ENCODE measurements around the gene CYP26B1.

Gene CYP26B1

DNA sequence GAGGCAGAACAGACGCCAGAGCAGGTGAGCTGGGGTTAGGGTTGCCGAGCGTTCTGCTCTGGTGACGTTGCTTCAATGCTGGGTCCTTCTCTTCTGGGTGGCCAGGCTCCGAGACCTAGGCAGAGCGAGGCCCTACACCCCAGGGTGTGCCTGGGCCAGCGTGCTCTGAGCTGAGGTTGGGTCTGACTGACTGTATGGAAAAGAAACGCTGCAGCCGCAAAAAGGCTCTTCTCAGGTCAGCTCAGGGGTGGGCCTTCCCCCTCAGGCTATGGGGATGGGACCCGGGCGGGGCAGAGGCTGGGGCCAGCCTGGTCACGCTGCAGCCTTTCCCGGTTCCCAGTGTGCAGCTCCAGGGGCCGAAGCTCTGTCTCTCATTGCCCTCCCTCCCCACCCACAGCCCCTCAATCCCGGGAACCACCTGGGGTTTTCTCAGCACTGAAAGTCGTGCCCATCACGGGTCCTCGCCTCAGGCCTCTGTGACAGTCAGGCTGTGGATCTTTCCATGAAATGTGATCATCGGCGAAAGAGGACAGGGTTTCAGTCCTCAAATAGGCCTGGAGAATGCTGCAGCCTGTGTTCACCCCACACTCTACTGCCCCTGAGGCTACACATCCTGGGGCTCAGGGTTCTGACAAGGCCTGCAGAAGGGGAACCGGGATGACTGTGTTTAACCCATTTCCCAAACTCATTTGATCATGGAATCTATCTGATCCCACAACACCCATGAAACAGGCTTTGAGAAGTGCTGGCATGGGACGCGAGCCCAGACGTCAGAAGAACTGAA, 19.4 kb downstream of the CYP26B1 start:
- DNase-seq = no peak

DNA sequence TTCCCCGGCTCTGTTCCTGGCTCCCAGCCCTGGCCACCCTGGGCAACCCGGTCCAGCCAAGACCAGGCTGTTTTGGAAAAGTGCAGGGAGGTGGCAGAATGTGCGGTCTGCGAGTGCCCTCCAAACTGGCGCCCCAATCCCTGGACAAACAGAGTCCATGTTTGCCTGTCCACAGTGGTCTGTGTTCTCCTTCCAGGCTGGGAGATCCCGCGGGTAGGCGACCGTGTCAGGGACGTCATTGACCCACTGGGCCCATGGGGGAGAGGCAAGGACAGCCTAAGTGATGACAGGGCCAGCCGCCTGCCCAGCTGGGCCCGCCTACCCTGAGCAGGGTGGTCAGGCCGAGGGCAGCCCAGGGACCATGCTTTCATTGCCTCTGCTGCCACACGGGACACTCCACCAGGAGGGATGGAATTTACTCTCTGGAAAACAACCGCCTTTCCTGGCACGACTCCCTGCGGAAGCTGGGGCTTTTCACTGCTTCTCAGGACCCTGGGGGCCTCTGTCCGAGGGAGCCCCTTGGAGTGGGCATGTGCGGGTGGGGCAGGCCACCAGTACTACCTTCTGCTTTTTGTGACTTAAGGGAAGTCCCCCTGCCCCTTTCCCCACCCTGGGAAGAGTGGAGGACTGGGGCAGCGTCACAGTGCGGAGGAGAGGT, 20.1 kb downstream of the CYP26B1 start:
- no peak for DNase-seq

DNA sequence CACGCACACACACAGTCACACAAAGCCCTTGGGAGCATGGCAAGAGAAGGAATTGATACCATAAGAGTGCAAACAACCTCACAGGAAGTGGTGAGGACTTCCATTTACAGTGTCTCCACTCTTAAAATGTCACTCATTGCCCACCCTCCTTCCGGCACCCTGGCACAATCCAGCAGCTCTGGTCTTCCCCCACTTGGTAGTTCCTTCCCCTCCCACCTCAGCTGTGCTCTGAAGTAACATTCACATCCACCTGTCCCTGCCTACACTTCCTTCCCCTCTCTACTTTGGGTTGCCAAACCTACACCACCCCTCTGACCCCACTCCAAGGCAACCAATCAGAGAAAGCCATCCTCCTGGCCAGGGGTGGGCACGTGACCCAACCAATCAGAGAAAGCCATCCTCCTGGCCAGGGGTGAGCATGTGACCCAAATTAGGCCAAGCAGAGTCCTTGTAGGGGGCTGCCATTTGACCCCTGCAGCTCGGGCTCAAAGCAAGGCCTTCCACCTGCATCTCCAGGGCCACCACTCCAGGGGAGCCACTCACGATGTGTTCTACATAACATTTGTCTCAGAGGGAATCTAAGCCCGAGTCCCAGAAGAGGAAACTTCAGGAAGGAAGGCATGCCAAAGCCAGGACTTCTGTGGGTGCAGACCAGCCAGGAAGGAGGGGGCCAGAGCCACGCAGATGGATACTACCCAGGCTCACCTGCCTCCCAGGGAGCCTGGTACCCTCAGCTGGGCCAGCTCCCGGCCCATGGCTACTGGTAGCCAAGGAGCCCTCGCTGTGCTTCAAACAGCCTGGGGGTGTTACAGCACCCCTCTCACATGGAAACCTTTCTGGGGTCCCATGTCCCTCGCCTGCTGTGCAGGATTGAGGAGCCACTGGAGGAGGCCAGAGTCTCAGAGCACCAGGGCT, 21.2 kb downstream of the CYP26B1 start:
- no peak for DNase-seq

DNA sequence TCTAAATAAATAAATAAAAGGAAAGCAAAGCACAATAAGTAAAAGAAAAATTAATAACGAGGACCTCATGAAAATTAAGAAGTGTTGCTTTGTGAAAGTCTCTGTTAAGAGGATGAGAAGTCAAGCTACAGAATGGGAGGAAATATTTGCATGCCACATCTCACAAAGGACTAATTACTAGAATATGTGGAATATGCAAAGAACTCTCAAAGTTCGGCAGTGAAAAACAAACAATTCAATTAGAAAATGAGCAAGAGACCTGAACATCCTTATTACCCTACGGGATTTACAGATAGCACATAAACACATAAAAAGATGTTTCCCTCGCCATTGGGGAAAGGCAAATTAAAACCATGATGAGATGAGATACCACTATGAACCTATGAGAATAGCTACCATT, 23.3 kb downstream of the CYP26B1 start:
- DNase-seq = no peak

DNA sequence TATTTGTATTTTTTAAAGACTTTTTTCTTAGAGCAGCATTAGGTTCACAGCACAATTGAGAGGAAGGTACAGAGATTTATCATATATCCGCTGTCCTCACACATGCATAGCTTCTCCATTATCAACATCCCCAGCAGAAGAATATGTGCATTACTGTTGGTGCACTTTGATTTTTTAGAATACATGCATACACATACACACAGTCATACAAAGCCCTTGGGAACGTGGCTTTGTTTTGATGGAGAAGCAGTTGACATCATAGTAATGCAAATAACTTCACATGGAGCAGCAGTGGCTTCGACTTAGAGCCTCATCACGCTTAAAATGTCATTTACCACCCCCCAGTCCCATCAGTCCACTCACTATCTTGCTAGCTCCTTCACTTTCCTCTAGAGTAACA, 26.5 kb downstream of the CYP26B1 start:
- DNase-seq = no peak

DNA sequence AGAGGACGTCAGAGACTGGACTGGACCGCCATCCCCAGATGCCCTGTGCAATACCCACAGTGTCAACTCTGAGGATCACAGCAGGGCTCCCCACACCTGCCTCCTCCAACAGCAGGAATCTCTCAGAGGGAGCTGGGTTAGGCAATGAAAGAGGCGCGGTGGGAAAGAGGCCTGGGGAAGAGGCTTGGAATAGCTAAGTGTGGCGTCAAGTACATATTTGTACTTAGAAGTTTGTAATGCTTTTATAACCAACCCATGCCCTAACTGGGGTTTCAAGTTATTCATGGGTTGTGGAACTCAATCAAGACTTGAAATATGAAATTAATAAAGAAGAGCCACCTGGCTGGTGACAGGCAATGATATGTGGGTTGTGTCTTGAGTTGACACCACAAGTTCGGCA, 28.7 kb downstream of the CYP26B1 start:
- no peak for DNase-seq

DNA sequence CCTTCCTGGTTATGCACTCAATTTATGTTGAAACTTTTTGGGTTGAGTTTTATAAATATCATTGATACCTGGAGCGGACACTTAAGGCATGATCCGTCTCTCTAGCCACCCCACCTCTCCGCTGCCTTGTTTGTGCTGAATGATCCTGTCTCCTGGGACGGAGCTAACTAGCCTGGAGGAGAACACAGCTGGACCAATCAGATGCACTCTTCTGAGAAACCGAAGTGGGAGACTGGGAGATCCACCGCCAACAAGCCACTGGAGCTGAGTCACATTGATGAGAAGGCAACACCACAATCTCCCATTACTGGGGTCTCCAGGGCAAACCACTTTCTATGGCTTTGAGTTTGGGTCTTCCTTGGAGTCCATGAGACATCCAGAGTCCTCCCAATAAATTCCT, 29.3 kb downstream of the CYP26B1 start:
- DNase-seq = no peak

DNA sequence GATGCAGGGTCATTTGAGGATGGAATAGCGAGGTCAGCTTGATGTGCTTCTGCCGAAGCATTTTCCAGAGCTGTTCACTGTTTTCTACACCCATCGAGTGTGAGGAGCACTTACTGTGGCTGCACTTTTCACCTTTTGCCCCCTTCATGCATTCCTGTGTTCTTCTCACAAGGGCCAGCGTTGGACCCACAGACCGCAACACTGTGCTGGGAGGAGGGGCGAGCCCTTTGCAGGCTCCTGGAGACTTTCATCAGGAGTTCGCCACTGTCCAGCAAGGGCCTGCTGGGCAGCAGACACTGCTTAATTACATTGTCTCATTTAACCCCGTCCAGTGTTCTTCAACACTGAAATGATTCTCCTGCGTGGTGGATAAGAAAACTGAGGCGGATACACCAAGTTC, 29.9 kb downstream of the CYP26B1 start:
- no peak for DNase-seq

DNA sequence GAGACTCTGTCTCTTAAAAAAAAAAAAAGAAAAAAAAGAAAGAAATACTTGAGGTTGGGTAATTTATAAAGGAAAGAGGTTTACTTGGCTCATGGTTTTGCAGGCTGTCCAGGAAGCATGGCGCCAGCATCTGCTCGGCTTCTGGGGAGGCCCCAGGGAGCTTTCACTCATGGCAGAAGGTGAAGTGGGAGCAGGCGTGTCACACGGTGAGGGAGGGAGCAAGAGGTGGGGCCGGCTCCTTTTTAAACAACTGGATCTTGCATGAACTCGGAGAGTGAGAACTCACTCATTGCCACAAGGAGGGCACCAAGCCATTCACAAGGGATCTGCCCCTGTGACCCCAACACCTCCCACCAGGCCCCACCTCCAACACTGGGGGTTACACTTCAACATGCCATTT, 30.6 kb downstream of the CYP26B1 start:
- no peak for DNase-seq

DNA sequence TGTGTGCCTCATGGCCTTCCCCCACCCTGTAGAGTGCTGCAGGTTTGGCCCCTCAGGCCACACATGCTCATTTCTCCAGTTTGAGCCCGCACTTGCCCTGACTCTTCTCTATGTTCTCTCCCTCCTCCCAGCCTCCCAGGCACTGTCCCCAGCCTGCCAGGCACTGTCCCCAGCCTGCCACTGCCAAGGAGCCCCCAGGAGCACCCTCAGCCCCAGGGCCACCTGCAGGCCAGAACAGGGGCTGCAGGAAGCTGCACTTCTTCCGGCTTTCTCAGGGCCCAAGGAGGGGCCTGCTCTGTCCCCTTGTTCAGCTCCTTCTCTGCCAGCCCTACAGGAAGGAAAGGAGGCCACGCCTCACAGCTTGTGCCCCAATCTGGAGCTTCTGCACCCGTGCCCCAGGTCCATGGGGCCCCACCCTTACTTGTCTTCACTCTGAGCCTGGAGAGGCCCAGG, 31.6 kb downstream of the CYP26B1 start:
- DNase-seq = no peak

DNA sequence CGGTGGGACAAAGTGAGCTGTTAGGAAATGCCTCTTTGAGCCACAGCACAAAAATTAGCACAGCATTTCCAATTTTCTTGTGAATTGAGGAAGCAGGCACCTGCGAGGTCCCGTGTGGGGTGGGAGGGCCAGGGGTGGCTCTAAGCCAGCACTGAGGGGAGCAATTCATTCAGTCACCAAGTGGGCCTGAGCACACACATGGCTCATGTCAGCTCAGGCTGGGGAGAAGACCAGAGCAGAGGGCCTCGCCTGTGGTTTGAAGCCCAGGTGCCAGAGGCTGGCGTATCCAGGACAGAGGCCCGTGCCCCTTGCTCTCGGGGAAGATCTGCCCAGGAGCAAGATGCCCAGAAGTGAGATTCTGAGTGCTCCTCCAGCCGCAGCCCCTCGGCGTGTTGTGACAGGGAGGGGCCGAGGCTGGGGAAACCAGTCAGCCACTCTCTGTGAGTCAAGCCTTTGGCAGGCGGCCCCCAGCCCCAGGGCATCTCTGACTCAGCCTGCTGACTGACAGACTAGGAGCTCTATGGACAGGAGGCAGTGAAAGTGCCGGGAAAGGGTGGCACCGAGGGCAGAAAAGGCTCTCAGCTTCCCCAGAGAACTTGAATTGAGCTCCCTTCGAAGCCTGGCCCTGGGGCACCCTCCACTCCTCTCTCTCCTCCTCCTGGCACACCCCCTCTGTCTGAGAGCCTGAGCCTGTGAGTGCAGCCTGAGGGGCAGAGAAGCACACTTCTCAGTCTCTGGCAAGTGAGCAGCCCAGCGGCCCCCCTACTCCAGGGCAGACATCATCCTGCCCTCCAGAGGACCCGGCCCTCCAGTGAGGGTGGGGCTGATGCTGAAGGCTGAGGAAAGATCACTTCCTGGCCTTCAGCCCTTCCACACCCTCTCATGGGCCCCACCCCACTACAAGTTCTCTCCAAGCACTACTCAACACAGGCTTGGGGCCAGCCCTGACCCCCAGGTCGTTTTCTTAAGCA, 32.3 kb downstream of the CYP26B1 start:
- DNase-seq = no peak

DNA sequence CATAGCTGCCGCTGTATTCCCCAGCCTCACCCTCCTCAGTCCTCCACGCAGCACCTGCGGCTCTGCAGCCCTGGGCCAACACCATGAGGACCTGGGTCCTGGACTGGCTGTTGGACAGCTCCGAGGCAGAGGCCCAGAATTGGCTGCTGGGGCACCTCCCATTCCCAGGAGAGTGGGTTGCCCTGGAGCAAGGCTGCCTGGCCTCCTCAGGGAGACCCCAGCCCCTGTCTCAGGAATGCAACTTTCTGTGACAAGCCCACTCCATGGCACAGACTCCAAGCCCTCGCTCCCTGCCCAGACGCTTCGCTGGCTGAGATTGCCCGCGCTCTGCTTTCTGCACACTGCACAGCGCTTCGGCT, 33.0 kb downstream of the CYP26B1 start:
- DNase-seq = no peak

DNA sequence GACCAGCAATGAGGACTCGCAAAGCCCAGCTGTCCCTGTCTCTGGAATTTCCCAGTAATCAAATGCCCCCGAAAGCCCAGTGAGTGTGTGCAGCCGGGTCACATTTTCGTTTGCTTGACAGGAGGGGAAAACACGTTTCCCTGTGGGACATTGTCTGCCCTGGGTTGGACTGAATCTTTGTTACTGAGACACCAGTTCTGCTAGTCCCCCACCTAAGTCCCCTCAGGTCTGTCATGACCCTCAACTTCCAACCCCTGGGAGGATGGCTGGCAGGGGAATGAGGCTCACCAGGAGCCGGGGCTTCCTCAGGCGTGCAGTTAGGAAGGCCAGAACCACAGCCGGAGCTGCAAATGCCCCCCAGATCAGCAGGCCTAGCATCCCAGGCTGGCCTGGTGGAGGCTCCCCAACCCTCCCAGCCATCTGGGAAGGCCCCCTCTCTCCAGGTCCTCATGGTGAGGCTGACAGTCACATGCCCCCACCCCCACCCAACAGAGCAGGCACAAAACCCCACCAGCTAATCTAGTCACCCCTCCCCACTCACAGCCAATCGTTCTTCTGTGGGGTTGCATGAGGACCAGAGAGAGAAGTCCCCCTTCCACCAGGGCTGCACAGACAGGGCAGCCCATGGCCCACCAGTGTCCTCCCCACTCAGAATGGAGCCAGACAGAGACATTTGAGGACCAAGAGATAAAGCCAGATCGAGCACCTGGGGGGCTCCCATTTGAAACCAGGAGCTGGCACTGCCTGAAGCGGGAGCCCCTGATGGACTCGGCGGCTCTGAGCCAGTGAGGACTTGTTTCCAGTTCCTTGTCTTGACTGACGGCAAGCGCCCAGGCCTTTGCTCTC, 33.6 kb downstream of the CYP26B1 start:
- DNase-seq = no peak

DNA sequence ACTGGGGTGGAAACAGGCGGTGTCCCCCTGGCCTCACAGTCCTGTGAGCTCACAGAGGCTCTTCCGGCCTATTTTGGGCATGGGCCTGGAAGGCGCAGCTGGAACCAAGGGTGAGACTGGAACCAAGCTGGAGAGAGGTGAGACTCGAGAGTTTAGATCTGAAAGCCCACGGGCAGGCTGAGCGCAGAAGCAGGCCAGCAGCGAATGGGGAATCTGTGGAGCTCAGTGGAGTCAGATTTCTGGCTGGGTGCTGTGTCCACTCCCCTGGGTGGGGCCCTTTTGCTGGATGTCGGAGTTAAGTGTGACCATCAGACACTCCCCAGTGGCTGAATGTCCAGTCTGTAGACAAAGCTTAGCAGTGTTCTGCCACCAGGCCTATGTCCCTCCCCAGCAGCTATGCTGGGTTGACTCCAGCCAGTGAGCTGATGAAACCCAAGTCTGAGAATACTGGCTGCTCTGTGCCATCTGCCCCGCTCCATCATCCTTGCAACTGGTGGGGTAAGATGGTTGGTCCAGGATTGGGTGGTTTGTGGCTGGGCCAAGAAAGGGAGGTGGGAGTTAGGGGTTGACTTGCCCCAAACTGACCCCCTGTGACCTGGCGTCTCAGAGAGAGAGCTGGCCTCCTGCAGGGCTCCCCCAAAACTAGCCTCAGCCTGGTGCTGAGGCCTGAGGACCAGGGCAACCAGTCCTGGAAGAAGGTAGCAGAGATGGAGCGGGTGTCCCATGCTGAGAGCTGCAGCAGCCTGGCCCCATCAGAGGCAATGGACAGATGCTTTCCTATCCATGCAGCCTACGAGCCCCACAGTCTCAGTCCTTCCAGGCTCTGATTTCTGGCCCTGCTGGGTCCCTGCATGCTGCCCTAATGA, 34.4 kb downstream of the CYP26B1 start:
- no peak for DNase-seq

DNA sequence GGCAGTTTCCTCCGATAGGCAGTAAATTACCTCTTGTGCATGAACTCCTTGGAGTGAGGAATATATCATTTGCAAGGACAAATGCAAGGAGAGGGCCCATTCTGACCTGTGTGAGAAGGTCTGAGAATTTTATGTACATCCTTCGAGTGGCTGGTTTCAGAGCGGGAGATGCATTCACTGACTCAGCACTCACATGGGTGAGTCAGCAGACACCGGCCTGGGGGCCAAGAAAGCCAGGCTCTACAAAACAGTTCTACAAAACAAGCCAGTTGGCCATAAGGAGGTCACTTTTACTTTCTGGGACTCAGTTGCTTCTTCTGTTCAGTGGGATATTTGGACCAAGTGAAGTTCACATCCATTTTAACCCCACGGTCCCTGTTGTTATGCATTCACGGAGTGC, 35.3 kb downstream of the CYP26B1 start:
- DNase-seq = no peak

DNA sequence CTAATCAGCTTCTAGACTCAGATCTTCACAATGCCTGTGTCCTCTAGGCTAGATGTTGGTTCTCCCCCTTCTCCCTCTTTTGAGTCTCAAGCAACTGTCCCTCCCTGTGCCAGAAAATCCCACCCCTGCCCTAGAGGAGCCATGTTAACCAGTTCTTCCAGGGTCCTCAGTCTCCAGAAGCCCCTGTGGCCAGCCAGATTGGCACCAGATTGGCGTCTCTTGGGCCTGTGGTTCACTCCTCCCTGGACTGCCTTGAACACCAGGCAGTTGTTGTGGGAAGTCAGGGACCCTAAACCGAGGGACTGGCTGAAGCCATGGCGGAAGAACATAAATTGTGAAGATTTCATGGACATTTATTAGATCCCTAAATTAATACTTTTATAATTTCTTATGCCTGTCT, 36.6 kb downstream of the CYP26B1 start:
- DNase-seq = no peak

DNA sequence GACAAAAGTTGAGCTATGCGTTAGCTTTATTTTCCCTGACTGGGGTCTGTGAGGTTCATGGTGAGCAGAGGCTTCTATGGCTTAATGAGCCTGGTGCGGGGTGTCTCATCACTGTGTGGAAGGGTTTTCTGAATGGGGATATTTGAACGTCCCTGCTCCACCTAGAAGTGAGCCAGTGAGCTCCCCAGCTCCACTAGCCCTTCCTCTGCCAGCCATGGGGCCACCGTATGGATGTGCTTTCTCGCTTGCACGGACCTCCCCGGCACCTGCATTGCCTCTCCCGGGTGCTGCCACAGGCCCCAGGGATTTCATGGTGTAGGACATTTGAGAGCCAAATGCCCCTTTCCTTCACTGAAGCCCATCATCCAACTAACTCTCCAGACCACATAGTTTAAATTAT, 37.8 kb downstream of the CYP26B1 start:
- DNase-seq = no peak

DNA sequence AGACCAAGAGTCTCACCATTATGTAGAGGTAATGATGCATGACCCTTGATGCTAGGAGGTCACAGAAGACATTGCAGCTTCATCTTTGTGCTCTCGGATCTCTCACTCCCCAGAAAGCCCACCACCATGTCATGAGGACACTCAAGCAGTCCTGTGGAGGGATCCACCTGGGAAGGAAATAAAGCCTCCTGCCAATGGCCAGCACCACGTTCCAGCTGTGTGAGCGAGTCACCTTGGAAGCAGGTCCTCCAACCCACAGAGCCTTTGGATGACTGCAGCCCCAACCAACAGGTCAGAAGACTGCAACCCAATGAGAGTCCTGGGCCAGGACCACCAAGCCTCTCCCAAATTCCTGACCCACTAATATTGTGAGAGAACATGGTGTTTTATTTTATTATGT, 38.4 kb downstream of the CYP26B1 start:
- no peak for DNase-seq

DNA sequence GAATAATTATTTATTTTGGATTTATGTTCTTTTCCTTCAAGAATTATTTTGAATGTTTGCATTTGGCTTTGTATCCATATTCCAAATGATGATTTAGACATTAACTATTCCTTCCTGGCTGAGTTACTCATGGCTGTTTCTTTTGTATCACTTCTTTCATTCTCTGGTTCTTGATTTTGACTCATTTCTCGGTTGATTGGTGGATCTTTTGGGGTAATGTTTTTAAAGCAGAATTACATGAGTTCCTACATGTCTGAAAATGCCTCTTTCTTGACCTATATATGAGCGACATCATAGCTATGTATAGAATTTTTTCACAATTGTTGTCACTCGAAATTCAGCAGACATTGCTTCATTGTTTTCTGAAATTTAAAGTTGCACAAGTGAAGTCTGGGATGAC, 39.5 kb downstream of the CYP26B1 start:
- no peak for DNase-seq

DNA sequence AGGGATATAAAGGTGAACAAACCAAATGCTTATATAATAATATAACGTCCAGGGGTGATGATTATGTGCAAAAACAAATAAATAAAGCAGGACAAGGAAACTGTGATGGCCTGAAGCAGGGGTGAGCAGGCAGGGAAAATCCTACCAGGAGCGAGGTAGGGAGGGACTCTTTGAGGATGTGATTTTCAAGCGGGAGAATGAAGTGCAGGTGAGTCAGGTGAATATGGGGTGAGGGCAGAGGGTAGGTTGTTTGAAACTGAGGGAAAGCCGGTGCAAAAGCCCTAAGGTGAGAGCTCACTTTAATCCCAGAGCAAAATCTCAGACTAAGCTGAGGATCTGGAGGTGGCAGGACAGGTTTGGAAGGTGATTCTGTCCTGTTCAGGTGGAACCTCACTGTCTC, 40.7 kb downstream of the CYP26B1 start:
- DNase-seq = no peak
